Measurements from ENCODE around the gene HLCS. TPM values are rescaled to one million over a fixed set of nuclear protein-coding genes. Genes with fewer than 3 reads are reported as not detected.

Gene HLCS
- total RNA-seq, 1 donor from 2014 or later = 15.9 TPM

- H3K27me3 Mint-ChIP-seq (ENCODE audit: unreplicated experiment) = no peaks in the 10 kb centered on the region
- no peak for TF ChIP-seq CTCF (IDR thresholded peaks at IDR 0.05; ENCODE audit: partially characterized antibody, unreplicated experiment)
- H3K36me3 Mint-ChIP-seq (ENCODE audit: unreplicated experiment) = no peaks in the 10 kb centered on the region
- H3K9me3 Mint-ChIP-seq (ENCODE audit: unreplicated experiment) = peaks cover 1% of the 10 kb centered on the region
- H3K27ac Mint-ChIP-seq (ENCODE audit: unreplicated experiment) = no peak overlapping the region
- peaks cover 7% of the 10 kb centered on the region for H3K4me1 Mint-ChIP-seq (ENCODE audit: low read depth, unreplicated experiment)
- H3K4me3 Mint-ChIP-seq (ENCODE audit: unreplicated experiment) = no peak overlapping the region
- DNase-seq = no peak
These were observed 212.9 kb downstream of the HLCS start for GRCh38 chr21:36753556-36753955.

- no peak for TF ChIP-seq CTCF (IDR thresholded peaks at IDR 0.05; ENCODE audit: partially characterized antibody, unreplicated experiment)
These were observed 215.1 kb downstream of the HLCS start for GRCh38 chr21:36751383-36751782.

GRCh38 chr21:36750576-36750959, 215.9 kb downstream of the HLCS start:
- no peaks in the 10 kb centered on the region for H3K36me3 Mint-ChIP-seq (ENCODE audit: unreplicated experiment)
- no peak for TF ChIP-seq CTCF (IDR thresholded peaks at IDR 0.05; ENCODE audit: partially characterized antibody, unreplicated experiment)
- H3K27me3 Mint-ChIP-seq (ENCODE audit: unreplicated experiment) = peaks cover 8% of the 10 kb centered on the region
- peaks cover 10% of the 10 kb centered on the region for H3K9me3 Mint-ChIP-seq (ENCODE audit: unreplicated experiment)
- H3K4me3 Mint-ChIP-seq (ENCODE audit: unreplicated experiment) = no peak overlapping the region
- no peak overlapping the region for H3K27ac Mint-ChIP-seq (ENCODE audit: unreplicated experiment)
- no peak for DNase-seq
- peaks cover 12% of the 10 kb centered on the region for H3K4me1 Mint-ChIP-seq (ENCODE audit: low read depth, unreplicated experiment)

More at GRCh38 chr21:36751383-36751782, 215.1 kb downstream of the HLCS start:
- peaks cover 6% of the 10 kb centered on the region for H3K27me3 Mint-ChIP-seq (ENCODE audit: unreplicated experiment)
- H3K4me1 Mint-ChIP-seq (ENCODE audit: low read depth, unreplicated experiment) = peaks cover 12% of the 10 kb centered on the region
- no peaks in the 10 kb centered on the region for H3K36me3 Mint-ChIP-seq (ENCODE audit: unreplicated experiment)
- H3K9me3 Mint-ChIP-seq (ENCODE audit: unreplicated experiment) = peaks cover 9% of the 10 kb centered on the region
- no peak overlapping the region for H3K4me3 Mint-ChIP-seq (ENCODE audit: unreplicated experiment)
- no peak for DNase-seq
- H3K27ac Mint-ChIP-seq (ENCODE audit: unreplicated experiment) = no peak overlapping the region

GRCh38 chr21:36749935-36750575, 216.4 kb downstream of the HLCS start:
- H3K9me3 Mint-ChIP-seq (ENCODE audit: unreplicated experiment) = peaks cover 10% of the 10 kb centered on the region
- peak overlapping the region; percentile 15 for H3K27ac Mint-ChIP-seq (ENCODE audit: unreplicated experiment)
- peak overlapping the region; percentile 16 for H3K4me3 Mint-ChIP-seq (ENCODE audit: unreplicated experiment)
- DNase-seq = no peak
- no peaks in the 10 kb centered on the region for H3K36me3 Mint-ChIP-seq (ENCODE audit: unreplicated experiment)
- no peak for TF ChIP-seq CTCF (IDR thresholded peaks at IDR 0.05; ENCODE audit: partially characterized antibody, unreplicated experiment)
- peaks cover 9% of the 10 kb centered on the region for H3K27me3 Mint-ChIP-seq (ENCODE audit: unreplicated experiment)
- H3K4me1 Mint-ChIP-seq (ENCODE audit: low read depth, unreplicated experiment) = peaks cover 12% of the 10 kb centered on the region

GRCh38 chr21:36747815-36748383, 218.6 kb downstream of the HLCS start:
- DNase-seq = peak; percentile 88
- Mint-ChIP-seq H3K4me1 (ENCODE audit: low read depth, unreplicated experiment) (peaks cover 12% of the 10 kb centered on the region), H3K9me3 (ENCODE audit: unreplicated experiment) (peaks cover 11% of the 10 kb centered on the region), H3K36me3 (ENCODE audit: unreplicated experiment) (no peaks in the 10 kb centered on the region), H3K27ac (ENCODE audit: unreplicated experiment) (no peak overlapping the region), H3K4me3 (ENCODE audit: unreplicated experiment) (peak overlapping the region; percentile 79), H3K27me3 (ENCODE audit: unreplicated experiment) (peaks cover 9% of the 10 kb centered on the region)
- TF ChIP-seq CTCF (IDR thresholded peaks at IDR 0.05; ENCODE audit: partially characterized antibody, unreplicated experiment) = no peak
